NCI-H510A treated with DMSO at 0.1 percent for 48 hours (cell line): ENCODE measurements around the gene TMEM229A.
"Not testable (repeated sequence)": the region's sequence is repeated elsewhere in the genome, so short reads cannot be mapped to it uniquely, and the experiment has no call there.

ENCODE experiments used
- DNase-seq: peaks from one replicate; lab custom pipeline; 2025; lab: John Stamatoyannopoulos, UW

TMEM229A gene

DNA sequence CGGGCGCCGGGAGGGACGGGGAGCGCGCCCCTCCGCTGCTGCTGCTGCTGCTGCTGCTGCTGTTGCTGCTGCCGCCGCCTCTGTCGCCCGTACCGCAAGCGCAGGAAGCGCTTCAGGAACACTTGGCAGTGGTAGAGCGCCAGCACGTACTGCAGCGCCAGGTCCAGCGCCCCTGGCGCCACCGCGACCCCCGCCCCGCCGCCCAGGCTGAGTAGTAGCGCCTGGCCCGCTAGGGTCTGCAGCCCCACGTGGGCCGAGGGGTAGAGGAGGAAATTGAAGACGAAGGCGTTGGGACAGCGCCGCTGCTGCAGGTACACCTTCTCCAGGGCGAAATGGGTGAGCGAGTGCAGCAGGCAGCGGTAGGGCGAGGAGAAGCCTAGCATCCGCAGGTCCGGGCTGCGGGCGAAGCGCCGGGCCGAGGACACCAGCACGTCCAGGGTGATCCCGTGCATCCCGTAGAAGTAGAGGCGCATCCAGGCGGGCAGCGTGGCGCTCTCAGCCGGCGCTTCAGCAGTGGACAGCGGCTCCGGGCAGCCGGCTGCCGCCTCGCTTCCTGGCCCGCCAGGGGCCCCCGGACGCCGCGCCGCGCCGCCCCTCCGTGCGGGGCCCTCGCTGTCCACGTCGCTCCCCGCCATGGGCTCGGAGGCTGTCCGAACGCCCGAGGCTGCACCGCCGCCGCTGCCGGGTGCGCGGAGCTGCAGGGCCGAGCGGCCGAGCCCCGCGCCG is at the start of gene TMEM229A:
Gene TMEM229A (minus strand): TSS at position 699 of the 726 bp plus-strand sequence. CDS start 64 bp downstream, at position 635.
- DNase-seq, result peak; percentile 19

DNA sequence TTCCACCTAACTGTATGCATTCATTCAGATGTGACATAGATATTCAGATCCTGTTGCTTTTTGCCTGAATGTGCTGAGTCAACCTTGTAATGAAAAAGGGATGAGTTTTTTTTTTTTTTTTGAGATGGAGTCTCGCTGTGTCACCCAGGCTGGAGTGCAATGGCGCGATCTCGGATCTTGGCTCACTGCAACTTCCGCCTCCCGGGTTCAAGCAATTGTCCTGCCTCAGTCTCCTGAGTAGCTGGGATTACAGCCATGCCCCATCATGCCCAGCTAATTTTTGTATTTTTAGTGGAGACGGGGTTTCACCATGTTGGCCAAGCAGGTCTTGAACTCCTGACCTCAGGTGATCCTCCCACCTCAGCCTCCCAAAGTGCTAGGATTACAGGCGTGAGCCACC is 49.4 kb upstream of the TMEM229A start:
- not testable (repeated sequence) for DNase-seq

DNA sequence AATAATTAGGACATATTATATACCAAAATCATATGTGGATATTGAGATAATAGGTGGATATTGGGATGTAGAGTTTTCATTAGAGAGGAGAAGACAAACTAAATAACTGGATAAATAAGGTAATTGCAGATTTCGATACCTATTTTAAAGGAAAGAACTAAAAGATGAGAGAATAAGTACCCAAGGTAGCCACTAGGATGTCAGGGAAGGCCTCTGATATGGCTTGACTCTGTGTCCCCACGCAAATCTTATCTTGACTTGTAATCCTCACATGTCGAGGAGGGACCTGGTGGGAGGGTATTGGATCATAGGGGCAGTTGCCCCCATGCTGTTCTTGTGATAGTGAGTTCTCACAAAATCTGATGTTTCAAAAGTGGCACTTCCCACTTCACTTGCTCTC is 44.7 kb upstream of the TMEM229A start:
- DNase-seq, result no peak

DNA sequence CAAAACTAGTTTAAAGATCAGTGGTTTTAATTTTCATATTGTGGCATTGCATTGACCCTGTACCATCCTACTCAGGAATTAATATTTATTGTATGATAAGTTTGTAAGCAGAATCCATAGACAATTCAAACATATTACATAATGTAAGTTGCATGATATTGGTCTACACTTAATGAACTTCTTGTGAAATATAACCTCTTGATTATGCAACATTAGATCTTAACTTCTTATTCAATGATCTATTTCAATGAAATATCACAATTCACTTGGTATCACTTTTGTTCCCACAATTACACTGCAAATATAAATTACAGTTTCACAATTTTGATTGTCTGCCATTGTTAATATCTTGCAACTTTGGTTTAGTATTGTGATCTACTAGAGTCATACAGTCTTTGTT is 44.0 kb upstream of the TMEM229A start:
- DNase-seq, result no peak

DNA sequence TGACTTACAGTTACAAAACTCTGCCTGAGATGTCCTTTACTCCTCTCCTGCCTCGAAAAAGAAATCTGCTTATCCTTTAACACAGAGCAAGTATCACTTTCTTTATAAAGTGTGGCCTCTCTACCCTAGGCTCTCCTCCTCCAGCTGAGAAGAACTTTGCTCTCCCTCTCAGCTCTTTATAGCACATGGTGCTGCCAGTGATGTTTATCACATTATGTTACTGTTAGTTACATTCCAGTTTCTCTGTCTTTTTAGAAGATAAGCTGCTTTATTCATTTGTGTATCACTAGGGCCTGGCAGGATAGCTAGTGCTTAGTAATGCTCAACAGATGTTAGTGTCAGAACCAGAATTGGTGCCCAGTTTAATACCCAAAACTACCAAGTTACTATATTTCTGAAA is 41.1 kb upstream of the TMEM229A start:
- no peak for DNase-seq

DNA sequence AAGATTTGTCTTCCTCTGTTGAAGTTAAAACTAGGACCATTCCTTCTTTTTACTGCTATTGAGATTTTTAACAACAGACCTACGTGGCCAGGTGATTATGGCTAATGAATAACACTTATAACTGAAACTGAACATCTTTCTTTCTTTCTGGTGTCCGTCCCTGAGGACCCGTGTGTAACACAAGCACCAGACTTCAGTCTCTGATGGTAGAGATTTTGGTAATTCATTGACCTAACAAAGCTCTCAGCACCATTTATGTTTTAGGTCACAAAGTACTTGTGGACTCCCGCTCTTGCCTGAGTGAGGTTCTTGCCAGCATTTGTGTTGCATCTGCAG is 40.4 kb upstream of the TMEM229A start:
- no peak for DNase-seq

DNA sequence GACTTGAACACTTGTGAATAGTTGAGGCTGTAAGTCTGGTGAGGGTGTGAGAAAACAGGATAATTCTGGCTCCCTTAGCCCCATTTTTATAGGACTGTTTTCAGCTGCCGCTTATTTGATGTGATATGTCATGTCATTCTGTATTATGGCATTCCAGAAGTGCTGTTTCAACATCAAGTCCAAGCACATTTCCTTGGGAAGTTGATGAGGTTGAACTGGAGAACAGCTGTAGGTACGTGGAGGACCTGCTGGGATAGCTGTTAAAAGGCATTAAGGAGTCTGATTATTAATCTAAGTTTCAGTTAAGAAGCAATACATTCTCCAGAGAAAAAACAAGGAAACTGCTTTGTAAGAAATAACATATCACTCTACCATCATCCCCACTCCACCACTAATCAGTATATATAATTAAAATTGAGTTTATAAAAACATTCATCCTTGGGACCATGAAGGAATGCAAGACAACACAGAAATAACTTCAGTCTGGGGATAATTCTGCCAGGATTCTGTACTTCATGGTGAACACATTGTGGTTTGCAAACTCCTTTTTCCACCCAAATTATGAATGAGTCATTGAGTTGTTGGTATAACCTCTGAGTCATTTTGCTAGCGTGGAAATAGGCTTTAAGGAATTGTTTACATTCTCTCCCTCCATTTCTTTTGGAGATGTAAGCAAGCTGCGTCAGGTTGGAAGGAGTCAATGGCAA is 39.9 kb upstream of the TMEM229A start:
- DNase-seq, result no peak

DNA sequence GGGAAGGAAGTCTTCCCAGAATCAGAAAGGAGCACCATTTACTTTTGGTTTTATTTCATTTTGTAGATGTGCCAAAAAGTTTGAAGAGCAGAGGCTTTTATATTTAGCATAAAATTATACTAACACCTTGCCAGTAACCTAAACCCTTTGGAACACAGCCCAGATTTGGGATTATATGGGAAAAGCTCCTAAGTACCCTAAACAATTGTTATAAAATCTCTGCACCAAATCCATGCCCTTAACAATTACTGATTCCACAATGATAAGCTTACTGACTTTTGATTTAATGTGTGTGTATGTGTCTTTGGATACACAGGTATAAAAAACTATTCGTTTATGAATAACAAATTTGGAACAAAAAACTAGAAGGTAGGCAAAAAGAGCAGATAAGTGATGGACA is 39.0 kb upstream of the TMEM229A start:
- no peak for DNase-seq

DNA sequence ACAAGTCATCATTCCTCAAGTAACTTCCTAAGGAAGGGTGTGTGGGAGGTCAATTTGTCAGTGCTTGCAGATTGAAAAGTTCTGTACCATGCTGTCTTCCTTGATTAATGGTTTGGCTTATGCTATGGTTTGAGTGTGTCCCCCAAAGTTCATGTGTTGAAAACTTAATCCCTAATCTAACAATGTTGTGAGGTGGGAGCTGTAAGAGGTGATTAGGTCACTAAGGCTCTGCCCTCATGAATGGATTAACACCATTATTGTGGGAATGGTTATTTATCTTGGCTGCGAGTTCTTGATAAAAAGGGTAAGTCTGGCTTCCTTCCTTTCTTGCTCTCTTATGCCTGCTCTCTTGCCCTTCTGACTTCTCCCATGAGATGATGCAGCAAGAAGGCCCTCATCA is 29.3 kb upstream of the TMEM229A start:
- no peak for DNase-seq

DNA sequence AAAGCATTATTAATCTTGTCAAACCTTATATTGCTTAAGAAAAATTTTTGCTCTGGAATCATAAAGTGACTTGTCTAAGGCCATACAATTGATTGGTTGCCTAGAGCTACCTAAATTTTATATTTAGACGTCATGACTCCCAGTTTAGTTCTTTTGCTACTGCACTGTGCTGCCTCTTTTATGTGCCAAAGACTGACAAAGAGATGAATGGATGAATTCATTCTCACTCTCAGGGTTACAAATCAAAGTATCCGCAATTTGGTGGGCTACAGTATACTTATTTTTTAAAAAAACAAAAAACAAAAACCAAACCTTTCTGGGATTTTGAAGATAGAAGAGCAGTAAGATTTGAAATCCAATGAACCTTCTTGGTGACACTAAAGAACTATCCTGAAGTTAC is 27.7 kb upstream of the TMEM229A start:
- DNase-seq, result no peak

DNA sequence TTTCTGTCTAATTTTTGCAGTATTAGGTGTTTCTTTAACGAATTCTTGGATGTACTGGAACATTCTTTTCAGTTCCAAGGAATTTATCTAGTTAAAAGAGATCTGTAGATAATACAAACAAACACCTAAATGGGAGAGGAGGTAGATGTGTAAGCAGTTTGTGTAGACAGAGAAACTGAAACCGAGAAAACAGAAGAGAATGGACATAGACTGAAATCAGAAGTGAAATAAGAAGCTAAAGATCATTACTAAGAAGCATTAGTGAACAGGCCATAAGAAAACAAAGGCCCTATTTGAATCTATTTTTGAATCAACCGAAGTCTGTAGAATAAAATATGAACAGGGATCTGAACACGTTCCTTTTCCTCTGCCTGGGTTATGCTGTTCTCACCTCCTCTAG is 26.5 kb upstream of the TMEM229A start:
- DNase-seq, result no peak

DNA sequence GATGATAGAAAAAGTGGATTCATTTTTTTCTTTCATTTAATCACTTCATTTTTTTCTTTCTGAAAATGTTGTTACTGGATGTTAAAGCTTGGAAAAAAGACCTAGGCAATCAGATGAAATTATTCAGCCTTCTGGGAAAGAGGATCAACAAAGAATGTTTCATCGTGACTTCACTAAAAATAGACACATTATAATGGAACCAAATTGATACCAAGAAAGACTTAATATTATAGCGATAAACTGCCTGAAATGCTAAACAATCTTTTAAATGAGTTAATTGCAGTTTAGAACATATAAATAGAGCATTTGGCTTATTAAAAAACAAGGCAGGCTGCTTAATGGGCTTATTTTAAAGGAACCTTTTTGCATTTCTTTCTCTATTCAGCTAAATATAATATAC is 25.6 kb upstream of the TMEM229A start:
- DNase-seq, result no peak

DNA sequence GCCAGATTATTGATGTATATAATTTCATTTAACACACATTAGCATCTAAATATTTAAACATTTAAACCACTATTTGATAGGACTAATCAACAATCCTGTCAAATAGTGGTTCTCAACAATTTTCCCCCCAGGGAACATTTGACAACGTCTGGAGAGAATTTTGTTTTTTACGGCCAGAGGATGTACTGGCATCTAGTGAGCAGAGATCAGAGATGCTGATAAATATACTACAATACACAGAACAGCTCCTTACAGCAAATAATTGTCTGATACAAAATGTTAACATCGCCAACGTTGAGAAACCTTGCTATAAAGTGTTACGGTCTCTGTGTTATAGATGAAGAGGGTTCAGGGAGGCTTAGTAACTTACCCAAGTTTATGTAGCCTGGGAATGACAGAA is 25.0 kb upstream of the TMEM229A start:
- no peak for DNase-seq

DNA sequence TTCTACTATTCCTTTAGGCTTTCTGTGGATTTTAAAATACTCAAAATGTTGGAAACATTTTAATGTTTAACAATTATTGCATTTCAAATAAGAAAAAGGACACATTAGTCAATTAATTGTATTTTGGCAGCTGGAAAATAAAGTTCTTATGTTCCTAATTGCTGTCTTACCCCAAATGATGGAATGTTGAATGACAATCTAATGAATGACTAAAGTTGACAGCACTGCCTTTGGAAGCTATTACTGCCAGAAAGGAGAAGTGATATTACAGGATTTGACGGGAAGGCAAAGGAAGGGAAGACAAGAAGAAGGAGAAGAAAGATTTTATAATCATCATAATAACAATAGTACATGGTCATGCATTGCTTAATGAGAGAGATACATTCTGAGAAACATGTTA is 23.4 kb upstream of the TMEM229A start:
- no peak for DNase-seq

DNA sequence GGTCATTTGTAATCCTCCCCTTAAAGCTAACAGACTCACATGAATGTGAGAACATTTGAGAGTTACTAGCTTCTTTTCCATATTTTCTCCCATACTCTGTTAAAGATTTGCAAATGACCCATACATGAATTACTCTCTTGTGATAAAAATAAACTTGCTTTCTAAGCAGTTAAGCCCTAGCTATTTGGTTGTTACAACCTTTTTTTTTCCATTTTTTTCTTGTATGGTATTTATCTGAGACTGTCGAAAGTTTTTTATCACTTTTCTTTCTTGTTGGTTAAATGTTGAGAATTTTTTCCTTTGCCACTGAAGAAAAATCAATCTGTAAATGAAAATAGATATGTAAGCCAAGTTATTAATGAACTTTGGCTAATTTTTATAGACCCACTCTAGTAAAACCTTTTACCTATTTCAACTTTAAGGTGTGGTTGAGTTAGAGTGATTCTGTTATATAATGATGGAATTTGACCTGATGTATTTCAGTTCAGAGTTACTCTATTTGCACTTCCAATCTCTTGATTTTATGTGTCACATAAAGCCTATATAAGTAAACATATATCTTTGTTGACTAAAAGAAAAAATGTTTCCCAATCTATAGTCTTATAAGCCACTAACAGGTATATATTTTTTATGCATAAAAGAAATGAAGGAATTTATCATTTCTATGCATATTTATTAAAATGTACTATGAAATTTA is 19.0 kb upstream of the TMEM229A start:
- no peak for DNase-seq

DNA sequence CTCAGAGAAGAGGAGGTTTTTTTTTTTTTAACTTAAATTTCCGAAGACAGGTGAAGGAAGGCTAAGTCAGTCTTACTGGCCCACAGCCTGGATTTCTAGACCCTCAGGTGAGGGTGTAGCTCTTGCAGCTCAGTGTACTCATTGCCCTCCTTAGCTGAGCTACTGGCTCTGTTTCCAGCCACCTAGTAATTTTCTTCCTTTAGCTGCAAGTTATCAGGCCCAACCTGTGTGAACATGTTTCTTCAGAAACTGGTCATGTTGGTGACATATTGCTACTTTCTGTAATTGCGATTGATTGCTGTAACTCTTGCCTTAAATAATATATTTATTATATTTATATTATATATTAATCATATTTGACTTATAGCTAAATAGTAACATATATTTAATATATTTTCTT is 10.0 kb upstream of the TMEM229A start:
- DNase-seq, result no peak

DNA sequence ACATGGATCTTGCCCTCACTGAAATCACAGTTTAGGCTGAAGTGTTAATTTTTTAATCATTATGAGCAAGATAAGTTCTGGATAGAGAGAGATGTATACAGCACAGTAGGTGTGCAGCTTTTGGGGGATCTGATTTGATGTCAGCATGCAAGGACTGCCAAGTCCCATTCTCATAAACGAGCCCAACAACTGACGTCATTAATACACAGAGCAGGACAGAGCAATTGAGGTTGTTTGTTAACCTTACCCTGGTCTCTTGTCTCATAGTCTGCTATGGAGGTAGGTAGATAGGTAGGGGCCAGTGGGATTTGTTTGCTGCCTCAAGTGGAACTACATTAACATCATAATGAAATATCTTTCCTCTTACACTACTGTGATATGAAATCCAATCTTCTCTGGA is 8.6 kb upstream of the TMEM229A start:
- no peak for DNase-seq

DNA sequence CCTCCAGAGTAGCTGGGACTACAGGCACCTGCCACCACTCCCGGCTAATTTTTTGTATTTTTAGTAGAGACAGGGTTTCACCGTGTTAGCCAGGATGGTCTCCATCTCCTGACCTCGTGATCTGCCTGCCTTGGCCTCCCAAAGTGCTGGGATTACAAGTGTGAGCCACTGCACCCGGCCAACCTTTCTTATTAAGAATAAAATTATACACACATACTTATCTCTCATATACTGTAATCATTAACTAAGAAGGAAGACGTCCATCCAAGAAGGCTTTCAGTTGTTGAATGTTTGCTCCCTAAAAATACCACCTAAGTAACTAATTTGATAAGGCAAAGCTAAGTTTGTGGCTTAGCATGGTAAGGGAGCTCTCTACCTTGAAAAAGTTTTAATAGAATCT is 5.0 kb upstream of the TMEM229A start:
- not testable (repeated sequence) for DNase-seq

DNA sequence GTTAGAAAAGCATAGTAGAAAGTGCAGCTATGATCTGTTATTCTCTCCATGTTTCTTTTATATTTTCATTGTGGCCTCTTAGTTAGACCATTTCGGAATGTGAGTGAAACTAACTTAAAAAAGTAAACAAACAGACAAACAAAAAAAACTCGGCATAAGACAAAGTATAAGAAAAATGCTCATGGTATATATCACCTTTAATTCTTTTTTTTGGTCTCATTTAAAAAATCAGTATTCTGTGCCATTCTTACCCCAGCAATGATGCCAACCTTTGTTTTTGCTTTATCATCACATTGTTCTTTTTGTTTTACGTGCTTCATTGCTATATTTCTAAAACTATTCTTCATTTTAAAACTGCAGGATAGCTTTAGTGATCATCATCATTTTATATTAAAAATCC is 2.8 kb upstream of the TMEM229A start:
- DNase-seq, result no peak

DNA sequence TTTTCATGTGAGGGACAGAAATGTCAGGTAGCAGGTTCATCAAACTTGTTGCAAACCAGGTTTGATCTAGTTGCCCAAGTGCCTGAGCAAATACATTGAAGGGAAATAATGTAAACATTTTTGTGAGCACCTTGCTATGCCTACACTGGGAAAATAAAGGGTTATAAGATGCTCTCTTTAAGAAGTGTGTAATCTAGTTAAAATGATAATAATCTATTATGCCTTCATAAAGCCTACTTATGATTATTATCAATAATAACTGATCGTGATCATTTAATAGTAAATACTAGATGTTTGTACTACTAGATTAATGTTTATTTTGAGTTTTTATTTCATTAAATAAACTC is 1.9 kb upstream of the TMEM229A start:
- DNase-seq, result peak; percentile 7

DNA sequence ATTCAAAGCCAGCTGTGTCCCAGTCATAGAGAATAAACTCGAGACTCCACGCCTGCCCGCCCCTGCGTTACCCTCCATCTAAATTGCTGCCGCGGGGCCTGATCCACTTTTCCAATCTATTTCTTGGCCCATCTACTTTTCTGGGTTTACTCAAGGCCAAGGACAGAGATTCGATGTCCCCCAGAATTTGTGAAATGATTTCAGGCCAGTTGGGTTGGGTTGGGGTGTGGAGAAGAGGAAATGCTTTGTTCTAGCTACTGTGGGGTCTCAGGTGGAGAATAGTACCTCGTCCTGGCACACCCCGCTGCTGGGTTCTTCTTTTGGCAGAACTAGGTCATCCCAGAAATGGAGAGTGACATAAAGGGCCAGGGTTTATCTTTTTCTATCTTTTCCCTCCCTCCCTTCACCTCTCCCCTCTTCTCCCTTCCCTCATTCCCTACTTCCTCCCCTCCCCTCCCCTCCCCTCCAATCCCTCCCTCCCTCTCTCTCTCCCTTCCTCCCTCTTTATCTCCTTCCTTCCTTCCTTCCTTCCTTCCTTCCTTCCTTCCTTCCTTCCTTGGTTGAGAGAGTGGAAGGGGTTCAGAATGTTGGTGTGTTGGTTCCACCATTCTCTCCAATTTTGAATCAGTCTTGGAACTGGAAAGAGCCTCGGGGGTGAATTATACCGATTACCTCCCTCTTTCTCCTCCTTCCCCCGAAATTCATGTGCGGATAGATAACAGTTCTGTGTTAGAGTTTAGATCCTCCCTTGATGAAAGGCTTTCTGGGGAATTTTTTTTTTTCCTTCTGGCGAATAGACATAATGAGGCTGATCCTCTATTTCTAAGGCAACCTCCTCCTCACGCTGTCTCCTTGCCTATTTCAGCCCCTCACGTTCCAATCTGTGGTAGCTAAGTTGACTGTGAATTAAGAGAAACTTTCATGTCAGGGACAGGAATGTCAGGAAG is 1.2 kb upstream of the TMEM229A start:
- DNase-seq, result no peak

DNA sequence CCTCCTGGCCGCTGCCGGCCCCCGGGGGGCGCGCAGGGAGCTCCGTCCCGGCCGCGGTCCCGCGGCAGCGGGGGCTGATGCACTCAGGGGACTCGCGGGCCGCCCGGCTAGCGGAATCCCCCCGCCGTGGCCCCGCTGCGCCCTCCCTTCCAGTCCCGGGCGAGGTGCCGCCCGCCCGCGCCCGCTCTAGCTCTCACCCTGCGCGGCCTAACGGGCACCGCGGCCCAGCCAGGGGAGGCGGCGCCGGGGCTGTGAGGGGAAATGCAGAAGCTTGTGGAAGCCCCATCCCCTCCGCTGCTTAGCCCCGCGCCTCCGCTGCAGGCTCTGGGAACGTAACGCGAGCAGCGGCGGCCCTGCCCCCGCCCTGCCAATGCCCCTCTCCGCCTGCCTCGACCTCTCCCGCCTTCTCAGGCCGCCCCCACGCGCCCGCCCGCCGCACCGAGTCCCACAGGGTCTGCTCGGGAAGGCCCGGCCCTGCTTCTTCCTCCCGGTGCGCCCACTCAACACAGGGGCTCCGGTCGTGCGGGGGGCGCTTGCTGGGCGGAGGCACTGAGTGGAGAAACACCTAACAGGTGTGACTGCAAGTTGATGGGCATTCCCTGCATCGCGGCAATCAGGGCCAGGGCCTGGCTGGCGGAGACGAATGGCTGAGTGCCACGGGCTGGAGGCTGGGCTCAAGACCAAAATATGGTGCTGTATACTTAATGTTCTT is 384 bp upstream of the TMEM229A start:
- DNase-seq, result no peak
